GM21723 (cell line): ENCODE data around the gene MCF2L.
"Not testable (repeated sequence)": the region's sequence is repeated elsewhere in the genome, so short reads cannot be mapped to it uniquely, and the experiment has no call there.

Experiments used
- ATAC-seq: cut with Tn5 transposase; IDR thresholded peaks from one replicate; pipeline ENCODE4 v1.9.1; 2021; ENCODE audit warnings: mild to moderate bottlenecking, moderate library complexity; ENCODE audit not compliant: unreplicated experiment

MCF2L gene

DNA sequence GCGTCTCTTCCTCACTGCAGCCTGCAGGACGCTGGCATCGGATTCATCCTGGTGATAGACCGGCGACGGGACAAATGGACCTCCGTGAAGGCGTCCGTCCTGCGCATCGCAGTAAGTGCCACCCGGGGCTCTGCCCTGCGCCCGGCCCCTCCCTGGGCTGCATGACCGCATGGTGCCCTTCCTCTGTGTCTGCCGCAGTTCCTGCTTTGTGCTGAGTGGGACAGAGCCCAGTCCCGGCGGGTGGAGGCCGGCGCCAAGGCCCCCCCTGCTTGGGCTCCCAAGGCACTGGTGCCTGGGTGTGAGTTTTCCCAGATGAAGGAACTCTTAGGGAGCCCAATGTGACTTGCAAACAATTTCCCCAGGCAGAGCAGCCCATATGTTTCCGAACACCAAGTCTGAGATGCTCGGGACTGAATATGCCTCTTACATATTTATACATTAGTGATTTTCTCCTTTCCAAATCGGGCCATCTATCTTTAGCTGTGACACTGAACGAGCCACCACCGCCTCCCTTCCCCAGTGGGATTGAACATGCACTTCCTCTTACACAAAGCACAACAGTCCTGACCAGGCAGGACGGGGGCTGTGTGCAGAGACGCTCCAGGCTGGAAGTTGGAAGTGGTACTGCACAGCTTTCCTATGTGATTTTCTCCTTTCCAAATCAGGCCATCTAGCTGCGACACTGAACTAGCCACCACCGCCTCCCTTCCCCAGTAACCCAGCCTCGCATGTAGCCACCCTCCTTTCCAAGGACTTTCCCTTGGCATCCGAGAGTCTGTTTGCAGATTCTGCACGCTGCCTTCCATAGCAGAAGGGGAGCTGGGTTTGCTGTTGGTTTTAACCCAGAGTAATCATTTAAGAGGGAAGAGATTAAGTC lies 76.5 kb downstream of the MCF2L start:
- ATAC-seq, result no peak

DNA sequence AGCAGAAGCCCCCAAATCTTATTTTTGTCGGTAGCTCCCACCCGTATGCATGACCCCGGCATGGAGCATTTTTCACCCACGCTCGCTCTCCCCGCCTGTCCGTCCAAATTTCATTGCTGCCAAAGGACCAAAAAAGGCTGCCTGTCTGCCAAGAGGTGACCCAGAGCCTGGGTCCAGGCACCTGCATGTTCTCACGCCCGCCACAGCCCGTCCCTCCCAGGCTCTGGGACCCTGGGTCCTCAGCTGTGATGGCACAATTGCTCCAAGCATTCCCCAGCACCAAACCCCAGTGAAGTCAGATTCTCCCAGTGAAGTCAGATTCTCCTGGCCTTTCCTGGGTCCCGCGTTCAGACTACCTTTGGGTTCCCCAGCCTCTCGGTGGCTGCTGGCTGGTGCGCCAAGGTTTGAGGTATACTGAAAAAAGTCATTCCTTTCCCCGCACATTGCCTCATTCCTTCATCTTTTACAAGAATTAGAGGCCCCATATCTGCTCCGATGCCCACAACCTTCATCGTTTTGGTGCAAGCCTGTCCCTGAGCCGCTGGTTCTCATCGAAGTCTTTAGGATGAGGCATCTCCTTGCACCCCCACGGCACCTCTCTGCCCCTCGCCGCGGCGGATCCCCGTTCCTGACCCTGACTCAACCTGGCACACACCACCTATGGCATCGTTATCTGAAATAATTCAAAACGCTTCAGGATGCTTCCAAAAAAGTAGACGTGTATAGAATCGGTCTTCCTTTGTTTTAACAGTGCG lies 77.3 kb downstream of the MCF2L start:
- ATAC-seq, result no peak

- no peak for ATAC-seq
Measured at GRCh38 chr13:113046883-113047244, 77.8 kb downstream of the MCF2L start.

GRCh38 chr13:113047587-113047986 lies 78.6 kb downstream of the MCF2L start:
- no peak for ATAC-seq

- no peak for ATAC-seq
Measured at GRCh38 chr13:113048766-113049165, 79.8 kb downstream of the MCF2L start.

- ATAC-seq, result no peak
Measured at GRCh38 chr13:113049521-113049941, 80.5 kb downstream of the MCF2L start.

DNA sequence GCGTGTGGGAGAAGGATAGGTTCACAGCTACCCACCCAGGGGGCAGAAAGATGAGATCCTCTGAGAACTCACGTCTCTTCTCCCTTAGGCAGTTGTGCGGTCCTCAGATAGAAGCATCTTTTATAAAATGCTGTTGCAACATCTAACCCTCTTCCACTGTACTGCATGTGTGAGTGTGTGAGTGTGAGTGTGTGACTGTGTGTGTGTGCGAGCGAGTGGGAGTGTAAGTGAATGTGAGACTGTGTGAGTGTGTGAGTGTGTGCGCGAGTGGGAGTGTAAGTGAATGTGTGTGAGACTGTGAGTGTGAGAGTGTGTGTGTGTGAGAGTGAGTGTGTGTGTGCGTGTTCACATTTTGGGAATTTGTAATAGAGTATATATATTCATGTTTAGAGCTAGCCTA lies 81.0 kb downstream of the MCF2L start:
- ATAC-seq, result no peak

- ATAC-seq, result no peak
Measured at GRCh38 chr13:113050734-113051431, 81.9 kb downstream of the MCF2L start.

GRCh38 chr13:113051641-113052040 lies 82.6 kb downstream of the MCF2L start:
- no peak for ATAC-seq

- ATAC-seq, result no peak
Measured at GRCh38 chr13:113052206-113052605, 83.2 kb downstream of the MCF2L start.

GRCh38 chr13:113052971-113053370 lies 84.0 kb downstream of the MCF2L start:
- ATAC-seq, result no peak

GRCh38 chr13:113053376-113053775 lies 84.4 kb downstream of the MCF2L start:
- ATAC-seq, result no peak

- no peak for ATAC-seq
Measured at GRCh38 chr13:113053801-113054604, 85.0 kb downstream of the MCF2L start.

DNA sequence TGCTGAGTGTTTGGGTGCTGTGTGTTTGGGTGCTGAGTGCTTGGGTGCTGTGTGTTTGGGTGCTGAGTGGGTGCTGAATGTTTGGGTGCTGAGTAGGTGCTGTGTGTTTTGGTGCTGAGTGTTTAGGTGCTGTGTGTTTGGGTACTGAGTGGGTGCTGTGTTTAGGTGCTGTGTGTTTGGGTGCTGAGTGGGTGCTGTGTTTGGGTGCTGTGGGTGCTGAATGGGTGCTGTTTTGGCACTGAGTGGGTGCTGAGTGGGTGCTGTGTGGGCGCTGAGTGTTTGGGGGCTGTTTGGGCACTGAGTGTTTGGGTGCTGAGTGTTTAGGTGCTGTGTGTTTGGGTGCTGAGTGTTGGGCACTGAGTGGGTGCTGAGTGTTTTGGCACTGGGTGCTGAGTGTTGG lies 88.1 kb downstream of the MCF2L start:
- no peak for ATAC-seq

DNA sequence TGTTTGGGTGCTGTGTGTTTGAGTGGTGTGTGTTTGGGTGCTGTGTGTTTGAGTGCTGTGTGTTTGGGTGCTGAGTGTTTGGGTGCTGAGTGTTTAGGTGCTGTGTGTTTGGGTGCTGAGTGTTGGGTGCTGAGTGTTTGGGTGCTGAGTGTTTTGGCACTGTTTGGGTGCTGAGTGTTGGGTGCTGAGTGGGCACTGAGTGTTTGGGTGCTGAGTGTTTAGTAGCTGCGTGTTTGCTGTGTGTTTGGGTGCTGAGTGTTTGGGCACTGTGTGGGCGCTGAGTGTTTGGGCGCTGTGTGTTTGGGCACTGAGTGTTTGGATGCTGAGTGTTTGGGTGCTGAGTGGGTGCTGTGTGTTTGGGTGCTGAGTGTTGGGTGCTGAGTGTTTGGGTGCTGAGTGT lies 88.5 kb downstream of the MCF2L start:
- ATAC-seq, result not testable (repeated sequence)

- no peak for ATAC-seq
Measured at GRCh38 chr13:113058129-113058987, 89.3 kb downstream of the MCF2L start.

DNA sequence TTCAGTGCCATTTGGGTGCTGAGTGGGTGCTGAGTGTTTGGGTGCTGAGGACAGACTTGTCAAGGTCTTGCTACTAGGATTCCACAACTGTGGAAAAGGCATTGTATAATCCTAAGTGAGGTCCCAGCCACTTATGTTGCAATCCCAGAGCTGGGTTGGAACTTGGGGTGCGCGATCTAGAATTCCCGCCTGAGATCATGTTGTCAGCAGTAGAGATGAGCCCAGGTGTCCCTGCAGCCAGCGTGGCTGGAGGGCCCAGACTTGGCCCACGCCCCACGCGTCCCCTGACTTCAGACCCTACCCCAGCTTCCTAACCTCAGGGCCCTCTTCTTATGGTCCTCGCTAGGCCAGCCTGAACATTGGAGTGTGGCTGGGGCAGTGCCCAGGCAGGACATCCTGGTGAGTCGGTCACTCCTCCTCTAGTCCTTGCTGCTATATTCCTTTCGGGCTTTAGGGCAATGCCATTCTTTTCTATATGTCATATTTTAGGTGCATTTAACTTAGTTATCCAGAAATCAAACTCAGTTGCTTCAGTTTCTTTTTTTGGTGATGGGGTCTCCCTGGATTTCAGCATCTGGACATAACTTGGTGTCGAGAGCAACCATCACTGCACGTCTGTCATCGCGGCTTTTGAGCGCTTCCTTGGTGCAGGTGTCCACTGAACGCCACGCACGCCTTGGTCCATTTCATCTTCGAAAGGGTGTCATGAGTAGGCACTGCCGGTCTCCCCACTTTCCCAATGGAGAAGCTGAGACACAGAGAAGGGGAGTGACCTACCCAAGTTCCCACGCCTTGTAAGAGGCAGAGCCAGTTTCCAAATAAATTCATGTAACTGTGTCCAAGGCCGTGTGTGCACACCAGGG lies 90.2 kb downstream of the MCF2L start:
- ATAC-seq, result no peak

DNA sequence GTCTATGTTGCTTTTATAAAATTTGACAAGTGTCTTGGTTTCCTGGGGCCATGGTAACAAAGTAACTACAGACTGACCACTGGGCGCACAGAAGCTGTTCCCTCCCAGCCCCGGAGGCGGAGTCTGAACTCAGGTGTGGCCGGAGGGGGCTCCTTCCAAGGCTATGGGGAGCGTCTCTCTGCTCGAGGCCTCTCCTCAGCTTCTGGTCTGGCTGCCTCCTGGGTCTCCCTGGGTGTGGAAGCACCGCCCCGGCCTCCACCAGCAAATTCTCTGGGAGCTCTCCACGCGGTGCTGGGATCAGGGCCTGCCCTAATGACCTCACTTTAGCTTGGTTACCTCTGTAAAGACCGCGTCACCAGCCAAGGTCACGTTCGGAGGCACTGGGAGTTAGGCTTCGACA lies 90.9 kb downstream of the MCF2L start:
- no peak for ATAC-seq
